RWPE2 (cell line): ENCODE measurements around the gene FOXL1.

ENCODE experiments used
- ATAC-seq: fragments of 200-7000 bp; cut with Tn5 transposase; 3 replicates; pipeline ENCODE4 v1.9.1; 2021; ENCODE audit warnings: low read depth
- DNase-seq: peaks from one replicate; pipeline ENCODE4 v3.0.0-alpha.2; 2020; ENCODE audit warnings: low spot score
- H3K27ac ChIP-seq: fragments of 450-650 bp; 2 replicates; pipeline ENCODE4 v1.5.1; 2017; ENCODE audit warnings: mild to moderate bottlenecking; ENCODE audit not compliant: poor library complexity, severe bottlenecking
- H3K27me3 ChIP-seq: fragments of 250-450 bp; sonication (Bioruptor Pico); 2 replicates; pipeline ENCODE4 v1.5.1; 2021; ENCODE audit warnings: mild to moderate bottlenecking, moderate library complexity; ENCODE audit not compliant: insufficient read depth, poor library complexity, severe bottlenecking
- H3K36me3 ChIP-seq: fragments of 250-450 bp; sonication (Bioruptor Pico); 2 replicates; pipeline ENCODE4 v1.5.1; 2020; ENCODE audit warnings: low read depth, mild to moderate bottlenecking, moderate library complexity
- H3K4me1 ChIP-seq: fragments of 250-450 bp; sonication (Bioruptor Pico); 2 replicates; pipeline ENCODE4 v1.5.1; 2021; ENCODE audit warnings: mild to moderate bottlenecking, moderate library complexity; ENCODE audit not compliant: insufficient read depth, poor library complexity, severe bottlenecking
- H3K4me3 ChIP-seq: fragments of 250-450 bp; sonication (Bioruptor Pico); 2 replicates; pipeline ENCODE4 v1.5.1; 2021; ENCODE audit warnings: mild to moderate bottlenecking, moderate library complexity; ENCODE audit not compliant: severe bottlenecking
- H3K9me3 ChIP-seq: fragments of 250-450 bp; sonication (Bioruptor Pico); 2 replicates; pipeline ENCODE4 v1.5.1; 2021; ENCODE audit warnings: mild to moderate bottlenecking, moderate library complexity; ENCODE audit not compliant: severe bottlenecking
- CTCF ChIP-seq: fragments of 450-650 bp; IDR thresholded peaks from one replicate; pipeline ENCODE4 v1.5.1; 2017; ENCODE audit warnings: mild to moderate bottlenecking, moderate library complexity; ENCODE audit not compliant: poor library complexity, severe bottlenecking

The FOXL1 gene

GRCh38 chr16:86591270-86591669 is 12.9 kb downstream of the FOXL1 start:
- no peak for TF ChIP-seq CTCF
- ATAC-seq, result no peak
- no peaks in the 10 kb centered on the region for H3K27me3 ChIP-seq
- H3K4me1 ChIP-seq, result peaks cover 18% of the 10 kb centered on the region
- no peaks in the 10 kb centered on the region for H3K9me3 ChIP-seq
- no peak overlapping the region for H3K4me3 ChIP-seq
- H3K27ac ChIP-seq, result peak overlapping the region; percentile 58
- no peaks in the 10 kb centered on the region for H3K36me3 ChIP-seq
- DNase-seq, result no peak

- no peaks in the 10 kb centered on the region for H3K9me3 ChIP-seq
- no peaks in the 10 kb centered on the region for H3K27me3 ChIP-seq
- ATAC-seq (no peak), DNase-seq (no peak)
- no peak for TF ChIP-seq CTCF
- no peak overlapping the region for H3K4me3 ChIP-seq
- no peaks in the 10 kb centered on the region for H3K36me3 ChIP-seq
- H3K4me1 ChIP-seq, result peaks cover 15% of the 10 kb centered on the region
- H3K27ac ChIP-seq, result no peak overlapping the region
Observed at GRCh38 chr16:86593913-86594620, 15.7 kb downstream of the FOXL1 start.

- no peaks in the 10 kb centered on the region for H3K27me3 ChIP-seq
Observed at GRCh38 chr16:86594721-86595120, 16.4 kb downstream of the FOXL1 start.

GRCh38 chr16:86595983-86596605 is 17.7 kb downstream of the FOXL1 start:
- Histone ChIP-seq H3K27ac (no peak overlapping the region), H3K9me3 (no peaks in the 10 kb centered on the region), H3K4me3 (no peak overlapping the region), H3K36me3 (no peaks in the 10 kb centered on the region), H3K27me3 (no peaks in the 10 kb centered on the region), H3K4me1 (peaks cover under 1% of the 10 kb centered on the region)
- ATAC-seq, result no peak
- no peak for DNase-seq
- no peak for TF ChIP-seq CTCF

More at GRCh38 chr16:86594721-86595120, 16.4 kb downstream of the FOXL1 start:
- peaks cover 13% of the 10 kb centered on the region for H3K4me1 ChIP-seq
- TF ChIP-seq CTCF, result no peak
- H3K27ac ChIP-seq, result no peak overlapping the region
- ATAC-seq (no peak), DNase-seq (no peak)
- H3K9me3 ChIP-seq, result no peaks in the 10 kb centered on the region
- H3K4me3 ChIP-seq, result no peak overlapping the region
- H3K36me3 ChIP-seq, result no peaks in the 10 kb centered on the region
